Smooth muscle cell (in vitro differentiated cells): ENCODE measurements around the gene SEMA5A. TPM values are rescaled to one million over a fixed set of nuclear protein-coding genes. Genes with fewer than 3 reads are reported as not detected.

Experiments used
- DNase-seq: peaks from one replicate; lab custom pipeline; 2025; ENCODE audit not compliant: unreplicated experiment; lab: John Stamatoyannopoulos, UW
- H2AFZ ChIP-seq: fragments of 200-600 bp; sonication (generic); 2 replicates; pipeline ENCODE4 v1.6.0; 2016; ENCODE audit warnings: antibody characterized with exemption, low read depth, mild to moderate bottlenecking
- H3F3A ChIP-seq: fragments of 200-600 bp; sonication (generic); 2 replicates; pipeline ENCODE4 v1.6.0; 2017; ENCODE audit warnings: antibody characterized with exemption, low read depth
- H3K27ac ChIP-seq: fragments of 200-600 bp; sonication (generic); 2 replicates; pipeline ENCODE4 v1.5.1; 2016; ENCODE audit warnings: low read depth, mild to moderate bottlenecking
- H3K27me3 ChIP-seq: fragments of 200-600 bp; sonication (generic); 2 replicates; pipeline ENCODE4 v1.6.1; 2016; ENCODE audit warnings: low read depth, mild to moderate bottlenecking
- H3K36me3 ChIP-seq: fragments of 200-600 bp; sonication (generic); 2 replicates; pipeline ENCODE4 v1.5.1; 2016; ENCODE audit warnings: low read depth
- H3K4me1 ChIP-seq: fragments of 200-600 bp; sonication (generic); 2 replicates; pipeline ENCODE4 v1.5.1; 2016; ENCODE audit warnings: low read depth
- H3K4me2 ChIP-seq: fragments of 200-600 bp; sonication (generic); 2 replicates; pipeline ENCODE4 v1.6.0; 2016; ENCODE audit warnings: mild to moderate bottlenecking
- H3K4me3 ChIP-seq: fragments of 200-600 bp; sonication (generic); 2 replicates; pipeline ENCODE4 v1.5.1; 2016; ENCODE audit warnings: mild to moderate bottlenecking
- H3K79me2 ChIP-seq: fragments of 200-600 bp; sonication (generic); 2 replicates; pipeline ENCODE4 v1.6.0; 2016; ENCODE audit warnings: low read depth, mild to moderate bottlenecking
- H3K9ac ChIP-seq: fragments of 200-600 bp; sonication (generic); 2 replicates; pipeline ENCODE4 v1.6.0; 2016; ENCODE audit warnings: low read depth
- H3K9me3 ChIP-seq: fragments of 200-600 bp; sonication (generic); replicated peaks from 2 replicates; pipeline ENCODE4 v1.5.1; 2016; ENCODE audit warnings: low read depth
- H4K20me1 ChIP-seq: fragments of 200-600 bp; sonication (generic); 2 replicates; pipeline ENCODE4 v1.6.0; 2016; ENCODE audit warnings: low read depth
- WGBS: methylation state at CpG from one replicate; pipeline ENCODE4 v1.1.7; 2016; ENCODE audit warnings: low lambda C conversion rate; 5-methylcytosine and 5-hydroxymethylcytosine counted together
- polyA plus RNA-seq: library from polyadenylated mRNA; unstranded; fragments of >200 nt; fragmentation: Nextera tagmentation; extraction: Ambion mirVana; gene quantifications from 2 replicates; pipeline ENCODE4 v1.2.1, GENCODE V29; 2016
- total RNA-seq: library from RNA; depleted of rRNA; stranded (reverse); fragments of >200 nt; gene quantifications from 2 replicates; pipeline ENCODE4 v1.2.3, GENCODE V29; 2014
- TF ChIP-seq, protein P1 (sequence below): fragments of 200-600 bp; sonication (generic); IDR thresholded peaks from 2 replicates; pipeline ENCODE4 v1.5.1; 2017; ENCODE audit warnings: borderline replicate concordance, mild to moderate bottlenecking, antibody characterized with exemption; ENCODE audit not compliant: insufficient read depth, poor library complexity, severe bottlenecking

SEMA5A gene
- total and polyA plus RNA-seq, 2 experiments from 2014 or later = 21.6 to 65.1 TPM

GRCh38 chr5:9502050-9502834 is 43.6 kb downstream of the SEMA5A start:
- H3K36me3 ChIP-seq = no peaks in the 10 kb centered on the region
- no peak overlapping the region for H3K4me3 ChIP-seq
- H3K4me2 ChIP-seq = peak overlapping the region; percentile 12
- H3K9me3 ChIP-seq = no peaks in the 10 kb centered on the region
- no peak overlapping the region for H3K9ac ChIP-seq
- DNase-seq = peak; percentile 9
- no peaks in the 10 kb centered on the region for H3K27me3 ChIP-seq
- 30% methylated on average over 4 of the region's 4 CpGs for WGBS
- TF ChIP-seq, protein P1, sequence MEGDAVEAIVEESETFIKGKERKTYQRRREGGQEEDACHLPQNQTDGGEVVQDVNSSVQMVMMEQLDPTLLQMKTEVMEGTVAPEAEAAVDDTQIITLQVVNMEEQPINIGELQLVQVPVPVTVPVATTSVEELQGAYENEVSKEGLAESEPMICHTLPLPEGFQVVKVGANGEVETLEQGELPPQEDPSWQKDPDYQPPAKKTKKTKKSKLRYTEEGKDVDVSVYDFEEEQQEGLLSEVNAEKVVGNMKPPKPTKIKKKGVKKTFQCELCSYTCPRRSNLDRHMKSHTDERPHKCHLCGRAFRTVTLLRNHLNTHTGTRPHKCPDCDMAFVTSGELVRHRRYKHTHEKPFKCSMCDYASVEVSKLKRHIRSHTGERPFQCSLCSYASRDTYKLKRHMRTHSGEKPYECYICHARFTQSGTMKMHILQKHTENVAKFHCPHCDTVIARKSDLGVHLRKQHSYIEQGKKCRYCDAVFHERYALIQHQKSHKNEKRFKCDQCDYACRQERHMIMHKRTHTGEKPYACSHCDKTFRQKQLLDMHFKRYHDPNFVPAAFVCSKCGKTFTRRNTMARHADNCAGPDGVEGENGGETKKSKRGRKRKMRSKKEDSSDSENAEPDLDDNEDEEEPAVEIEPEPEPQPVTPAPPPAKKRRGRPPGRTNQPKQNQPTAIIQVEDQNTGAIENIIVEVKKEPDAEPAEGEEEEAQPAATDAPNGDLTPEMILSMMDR = no peak
- H3K79me2 ChIP-seq = peaks cover 16% of the 10 kb centered on the region
- no peak overlapping the region for H2AFZ ChIP-seq
- H4K20me1 ChIP-seq = no peaks in the 10 kb centered on the region
- peaks cover 14% of the 10 kb centered on the region for H3F3A ChIP-seq
- H3K4me1 ChIP-seq = no peaks in the 10 kb centered on the region
- H3K27ac ChIP-seq = peak overlapping the region; percentile 6

GRCh38 chr5:9500625-9501024 is 45.2 kb downstream of the SEMA5A start:
- peaks cover 21% of the 10 kb centered on the region for H3K79me2 ChIP-seq
- no peak overlapping the region for H3K27ac ChIP-seq
- no peak overlapping the region for H3K9ac ChIP-seq
- WGBS = 95% methylated on average over 2 of the region's 2 CpGs
- no peak overlapping the region for H2AFZ ChIP-seq
- H3K9me3 ChIP-seq = no peaks in the 10 kb centered on the region
- no peak for DNase-seq
- H4K20me1 ChIP-seq = no peaks in the 10 kb centered on the region
- no peak overlapping the region for H3K4me3 ChIP-seq
- H3K4me1 ChIP-seq = no peaks in the 10 kb centered on the region
- no peaks in the 10 kb centered on the region for H3K27me3 ChIP-seq
- H3F3A ChIP-seq = peaks cover 14% of the 10 kb centered on the region
- TF ChIP-seq, protein P1 = no peak
- no peak overlapping the region for H3K4me2 ChIP-seq
- H3K36me3 ChIP-seq = no peaks in the 10 kb centered on the region

DNA sequence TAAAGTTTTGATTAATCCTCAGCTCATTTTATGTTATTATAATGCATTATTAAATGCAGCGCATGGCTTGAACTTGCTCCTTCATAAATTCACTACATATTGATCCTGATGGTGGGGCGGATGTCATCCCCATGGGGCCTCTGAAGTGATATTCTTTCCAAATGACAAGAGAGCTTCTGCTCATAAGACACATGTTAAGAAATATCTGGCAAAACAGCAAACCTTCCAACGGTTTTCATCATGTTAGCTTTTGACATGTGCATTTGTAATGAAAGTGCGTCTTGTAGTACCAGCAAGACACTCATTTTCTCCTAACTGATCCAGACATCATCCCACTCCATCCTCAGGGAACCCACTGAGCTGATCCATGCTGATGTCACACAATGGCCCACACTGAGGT is 45.7 kb downstream of the SEMA5A start:
- Histone ChIP-seq H3K79me2 (peaks cover 25% of the 10 kb centered on the region), H3K4me1 (no peaks in the 10 kb centered on the region), H3K27me3 (no peaks in the 10 kb centered on the region), H3K9ac (no peak overlapping the region), H3K36me3 (no peaks in the 10 kb centered on the region), H3K4me3 (no peak overlapping the region), H3F3A (peaks cover 14% of the 10 kb centered on the region), H3K27ac (no peak overlapping the region), H2AFZ (no peak overlapping the region), H4K20me1 (no peaks in the 10 kb centered on the region), H3K9me3 (no peaks in the 10 kb centered on the region), H3K4me2 (no peak overlapping the region)
- DNase-seq = no peak
- TF ChIP-seq, protein P1 = no peak
- WGBS = 85% methylated on average over 4 of the region's 4 CpGs

- Histone ChIP-seq H3K9ac (no peak overlapping the region), H3K9me3 (no peaks in the 10 kb centered on the region), H3F3A (peaks cover 14% of the 10 kb centered on the region), H3K27me3 (no peaks in the 10 kb centered on the region), H2AFZ (no peak overlapping the region), H3K4me3 (no peak overlapping the region), H3K4me1 (peaks cover 3% of the 10 kb centered on the region), H3K27ac (no peak overlapping the region), H3K4me2 (no peak overlapping the region), H3K79me2 (peaks cover 32% of the 10 kb centered on the region), H3K36me3 (no peaks in the 10 kb centered on the region), H4K20me1 (no peaks in the 10 kb centered on the region)
- WGBS = 91% methylated on average over 1 of the region's 1 CpG
- DNase-seq = no peak
- TF ChIP-seq, protein P1 = no peak
Observed at GRCh38 chr5:9499498-9499876, 46.4 kb downstream of the SEMA5A start.
